Gastroesophageal sphincter (tissue), 4 donors: ENCODE data around the gene RIPOR3. TPM values are rescaled to one million over a fixed set of nuclear protein-coding genes. Genes with fewer than 3 reads are reported as not detected.
A peak's percentile ranks its signal among the peaks of the same experiment; 100 is the strongest.

ENCODE experiments used
- ATAC-seq: fragments of 150-250 bp; one replicate; pipeline ENCODE4 v1.9.1; 2016; ENCODE audit warnings: mild to moderate bottlenecking, moderate library complexity
- H3K27ac ChIP-seq, 4 donors: fragments of 200-600 bp; sonication (generic) in 3 of 4; 1 replicate in 3 of 4; 2 replicates in 1 of 4; pipeline ENCODE4 v1.5.1; 2016 to 2019
- H3K27me3 ChIP-seq: fragments of 200-600 bp; sonication (generic); one replicate; pipeline ENCODE4 v1.5.1; 2019
- H3K36me3 ChIP-seq, 2 donors: fragments of 200-600 bp; sonication (generic); one replicate each; pipeline ENCODE4 v1.5.1; 2019; ENCODE audit warnings: control low read depth in 1 of 2
- H3K4me1 ChIP-seq, 3 donors: fragments of 200-600 bp; sonication (generic); 1 replicate in 2 of 3; 2 replicates in 1 of 3; pipeline ENCODE4 v1.5.1; 2016 to 2019; ENCODE audit warnings: control low read depth in 2 of 3
- H3K4me3 ChIP-seq, 2 donors: fragments of 200-600 bp; sonication (generic); one replicate each; pipeline ENCODE4 v1.5.1; 2019; ENCODE audit warnings: mild to moderate bottlenecking in 1 of 2, moderate library complexity in 1 of 2
- H3K9me3 ChIP-seq, 3 donors: fragments of 200-600 bp; sonication (generic); one replicate each; pipeline ENCODE4 v1.5.1; 2017 to 2019; ENCODE audit warnings: control low read depth in 2 of 3
- EP300 ChIP-seq: sonication (generic); formaldehyde crosslinking; IDR thresholded peaks from one replicate; pipeline ENCODE4 v1.6.1; 2017; ENCODE audit warnings: antibody characterized with exemption, mild to moderate bottlenecking
- POLR2A ChIP-seq, 2 donors: fragments of 450-650 bp; IDR thresholded peaks; one replicate each; pipeline ENCODE4 v1.6.1; 2017; ENCODE audit warnings: antibody characterized with exemption in 2 of 2, mild to moderate bottlenecking in 2 of 2, moderate library complexity in 1 of 2
- POLR2AphosphoS5 ChIP-seq: sonication (generic); formaldehyde crosslinking; IDR thresholded peaks from one replicate; pipeline ENCODE4 v1.6.1; 2017; ENCODE audit warnings: antibody characterized with exemption
- WGBS, 2 donors: methylation state at CpG; one replicate each; pipeline ENCODE4 v1.1.5; 2018; ENCODE audit warnings: low coverage in 1 of 2; 5-methylcytosine and 5-hydroxymethylcytosine counted together
- total RNA-seq, 4 donors: library from RNA; depleted of rRNA; stranded (reverse); fragments of >200 nt; gene quantifications; one replicate each; pipeline ENCODE4 v1.1.0, GENCODE V29; 2016
- TF ChIP-seq, protein P1 (sequence below), 4 experiments: fragments of 200-600 bp in 2 of 4; fragments of 450-650 bp in 2 of 4; sonication (generic) in 1 of 4; IDR thresholded peaks; one replicate each; pipeline ENCODE4 v1.5.1; 2017 to 2019; ENCODE audit warnings: antibody characterized with exemption in 4 of 4, mild to moderate bottlenecking in 2 of 4, moderate library complexity in 2 of 4

Gene RIPOR3
- total RNA-seq, 4 donors from 2014 or later, result 8.2 to 24.1 (median 12.9) TPM

- Histone ChIP-seq H3K27me3 (no peaks in the 10 kb centered on the region), H3K36me3 (peaks cover 0 to 39% of the 10 kb centered on the region in 2 donors), H3K4me3 (no peak overlapping the region), H3K27ac (no peak overlapping the region), H3K4me1 (peaks cover 0 to 66% (median 12%) of the 10 kb centered on the region in 3 donors), H3K9me3 (no peaks in the 10 kb centered on the region)
- WGBS, 2 donors, result 83 to 94% methylated on average over 3 to 11 of the region's 18 CpGs
- TF ChIP-seq POLR2A (IDR thresholded peaks at IDR 0.05) (no peak), POLR2AphosphoS5 (no peak), EP300 (no peak)
- TF ChIP-seq, protein P1, sequence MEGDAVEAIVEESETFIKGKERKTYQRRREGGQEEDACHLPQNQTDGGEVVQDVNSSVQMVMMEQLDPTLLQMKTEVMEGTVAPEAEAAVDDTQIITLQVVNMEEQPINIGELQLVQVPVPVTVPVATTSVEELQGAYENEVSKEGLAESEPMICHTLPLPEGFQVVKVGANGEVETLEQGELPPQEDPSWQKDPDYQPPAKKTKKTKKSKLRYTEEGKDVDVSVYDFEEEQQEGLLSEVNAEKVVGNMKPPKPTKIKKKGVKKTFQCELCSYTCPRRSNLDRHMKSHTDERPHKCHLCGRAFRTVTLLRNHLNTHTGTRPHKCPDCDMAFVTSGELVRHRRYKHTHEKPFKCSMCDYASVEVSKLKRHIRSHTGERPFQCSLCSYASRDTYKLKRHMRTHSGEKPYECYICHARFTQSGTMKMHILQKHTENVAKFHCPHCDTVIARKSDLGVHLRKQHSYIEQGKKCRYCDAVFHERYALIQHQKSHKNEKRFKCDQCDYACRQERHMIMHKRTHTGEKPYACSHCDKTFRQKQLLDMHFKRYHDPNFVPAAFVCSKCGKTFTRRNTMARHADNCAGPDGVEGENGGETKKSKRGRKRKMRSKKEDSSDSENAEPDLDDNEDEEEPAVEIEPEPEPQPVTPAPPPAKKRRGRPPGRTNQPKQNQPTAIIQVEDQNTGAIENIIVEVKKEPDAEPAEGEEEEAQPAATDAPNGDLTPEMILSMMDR (IDR thresholded peaks at IDR 0.05), result no peak
- no peak for ATAC-seq
Measured at GRCh38 chr20:50567860-50568548, 123.3 kb downstream of the RIPOR3 start.

DNA sequence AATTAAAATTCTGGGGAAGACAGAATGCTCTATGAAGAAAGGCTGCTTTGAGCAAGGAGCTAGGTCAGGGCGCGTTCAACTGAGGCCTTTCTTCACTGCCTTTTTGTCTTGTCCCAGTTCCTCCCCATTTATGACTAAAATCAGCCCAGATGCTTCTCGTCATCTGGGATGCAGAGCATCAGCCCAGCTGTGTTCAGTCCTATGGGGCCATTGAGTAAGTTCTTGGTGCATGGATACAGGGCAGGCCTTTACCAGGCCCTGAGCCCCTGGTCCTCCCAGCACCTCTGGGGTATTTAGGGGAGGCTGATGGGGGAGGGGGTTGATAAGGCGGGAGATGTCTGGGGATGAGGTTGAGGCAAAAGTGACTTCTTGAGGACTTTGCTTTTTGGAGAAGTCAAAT lies 125.5 kb downstream of the RIPOR3 start:
- WGBS, 2 donors, result 76 to 84% methylated on average over 3 of the region's 4 CpGs
- Histone ChIP-seq H3K4me1 (peaks cover under 1 to 66% (median 11%) of the 10 kb centered on the region in 3 donors), H3K9me3 (no peaks in the 10 kb centered on the region), H3K36me3 (peaks cover 0 to 54% of the 10 kb centered on the region in 2 donors), H3K27me3 (no peaks in the 10 kb centered on the region), H3K4me3 (no peak overlapping the region), H3K27ac (peak overlapping the region in 2 of 4 donors; percentile 4 to 11)
- TF ChIP-seq POLR2AphosphoS5 (no peak), POLR2A (IDR thresholded peaks at IDR 0.05) (no peak), EP300 (no peak)
- TF ChIP-seq, protein P1 (IDR thresholded peaks at IDR 0.05), result no peak
- peak; percentile 62 for ATAC-seq

GRCh38 chr20:50565383-50565782 lies 126.0 kb downstream of the RIPOR3 start:
- H3K9me3 ChIP-seq, result no peaks in the 10 kb centered on the region
- H3K36me3 ChIP-seq, result peaks cover 0 to 54% of the 10 kb centered on the region in 2 donors
- H3K4me1 ChIP-seq, result peaks cover 3 to 66% (median 13%) of the 10 kb centered on the region in 3 donors
- no peak overlapping the region for H3K4me3 ChIP-seq
- H3K27ac ChIP-seq, result peak overlapping the region in 2 of 4 donors; percentile 4
- TF ChIP-seq POLR2AphosphoS5 (no peak), POLR2A (IDR thresholded peaks at IDR 0.05) (no peak), EP300 (no peak)
- TF ChIP-seq, protein P1 (IDR thresholded peaks at IDR 0.05), result no peak
- no peaks in the 10 kb centered on the region for H3K27me3 ChIP-seq
- 42 to 58% methylated on average over 2 of the region's 2 CpGs for WGBS, 2 donors
- no peak for ATAC-seq

- WGBS, 2 donors, result 57 to 100% methylated on average over 2 of the region's 3 CpGs
- Histone ChIP-seq H3K4me3 (no peak overlapping the region), H3K4me1 (peaks cover 3 to 66% (median 11%) of the 10 kb centered on the region in 3 donors), H3K9me3 (no peaks in the 10 kb centered on the region), H3K27me3 (no peaks in the 10 kb centered on the region), H3K36me3 (peaks cover 0 to 36% of the 10 kb centered on the region in 2 donors), H3K27ac (peak overlapping the region in 1 of 4 donors; percentile 17)
- TF ChIP-seq, protein P1 (IDR thresholded peaks at IDR 0.05), result no peak
- no peak for TF ChIP-seq POLR2A (IDR thresholded peaks at IDR 0.05)
- TF ChIP-seq POLR2AphosphoS5, result no peak
- no peak for ATAC-seq
Measured at GRCh38 chr20:50563133-50563944, 128.0 kb downstream of the RIPOR3 start.
